HEK293 (cell line): Measurements from ENCODE around the gene MSH6.

Source experiments
- CTCF ChIA-PET: fragments of 350-600 bp; formaldehyde crosslinking; extraction: SDS; loops from one replicate; lab custom pipeline; 2021; ENCODE audit warnings: antibody characterized with exemption; lab: Yijun Ruan, JAX
- POLR2A ChIA-PET: fragments of 300-600 bp; formaldehyde crosslinking; extraction: SDS; loops from one replicate; lab custom pipeline; 2020; ENCODE audit warnings: antibody characterized with exemption, inconsistent platforms; lab: Yijun Ruan, JAX
- H3K27ac ChIP-seq: fragments of 200-500 bp; sonication (Bioruptor generic); 2 replicates; pipeline ENCODE4 v1.5.1; 2014; ENCODE audit warnings: low read depth, low read length, control low read depth, inconsistent platforms; ENCODE audit errors: extremely low read depth
- H3K36me3 ChIP-seq, 2 experiments: fragments of 200-500 bp in 1 of 2; sonication (Bioruptor generic) in 1 of 2; 1 replicate in 1 of 2; 2 replicates in 1 of 2; pipeline ENCODE4 v1.5.1; 2014 to 2017; ENCODE audit warnings: inconsistent platforms in 2 of 2, low read length in 2 of 2; ENCODE audit not compliant: control insufficient read depth in 2 of 2, insufficient read depth in 1 of 2
- H3K4me1 ChIP-seq: fragments of 200-500 bp; sonication (Bioruptor generic); 2 replicates; pipeline ENCODE4 v1.5.1; 2014; ENCODE audit warnings: mild to moderate bottlenecking, low read length, inconsistent platforms; ENCODE audit not compliant: control insufficient read depth, insufficient read depth
- H3K4me3 ChIP-seq: 2 replicates; pipeline ENCODE4 v1.5.1; 2011; ENCODE audit warnings: low read depth, mild to moderate bottlenecking, control low read depth, low read length, moderate library complexity
- H3K9me3 ChIP-seq: fragments of 200-500 bp; sonication (Bioruptor generic); 2 replicates; pipeline ENCODE4 v1.5.1; 2014; ENCODE audit warnings: low read depth, low read length, inconsistent platforms; ENCODE audit not compliant: control insufficient read depth, insufficient read depth
- HOXA7 ChIP-seq: sonication (generic); formaldehyde crosslinking; IDR thresholded peaks from 2 replicates; pipeline ENCODE4 v1.8.1; 2022; ENCODE audit warnings: missing genetic modification reagents, borderline replicate concordance
- TCF7L2 ChIP-seq: IDR thresholded peaks from 2 replicates; pipeline ENCODE4 v1.6.1; 2011; ENCODE audit warnings: low read depth, mild to moderate bottlenecking, inconsistent platforms, low read length, moderate library complexity, borderline replicate concordance
- ZBTB17 ChIP-seq: fragments of 450-650 bp; formaldehyde crosslinking; IDR thresholded peaks from 2 replicates; pipeline ENCODE4 v1.5.1; 2016; ENCODE audit warnings: missing biosample characterization, missing genetic modification characterization
- ZNF155 ChIP-seq: fragments of 450-650 bp; formaldehyde crosslinking; IDR thresholded peaks from 2 replicates; pipeline ENCODE4 v1.5.1; 2016; ENCODE audit warnings: missing biosample characterization, missing genetic modification characterization
- ZNF221 ChIP-seq: fragments of 450-650 bp; formaldehyde crosslinking; IDR thresholded peaks from 2 replicates; pipeline ENCODE4 v1.5.1; 2017; ENCODE audit warnings: missing biosample characterization, missing genetic modification characterization, borderline replicate concordance
- ZNF223 ChIP-seq: fragments of 450-650 bp; formaldehyde crosslinking; IDR thresholded peaks from 2 replicates; pipeline ENCODE4 v1.5.1; 2016; ENCODE audit warnings: missing biosample characterization, missing genetic modification characterization
- ZNF23 ChIP-seq: fragments of 450-650 bp; formaldehyde crosslinking; IDR thresholded peaks from 2 replicates; pipeline ENCODE4 v1.5.1; 2016; ENCODE audit warnings: missing biosample characterization, missing genetic modification characterization, borderline replicate concordance
- ZNF423 ChIP-seq: fragments of 450-650 bp; formaldehyde crosslinking; IDR thresholded peaks from 2 replicates; pipeline ENCODE4 v1.5.1; 2016; ENCODE audit warnings: missing biosample characterization, missing genetic modification characterization
- ZNF555 ChIP-seq: fragments of 450-650 bp; formaldehyde crosslinking; conservative IDR thresholded peaks from 2 replicates; pipeline ENCODE4 v1.5.1; 2017; ENCODE audit warnings: missing biosample characterization, mild to moderate bottlenecking, missing genetic modification characterization, inconsistent platforms
- ZNF626 ChIP-seq: fragments of 450-650 bp; sonication (Bioruptor Pico); formaldehyde crosslinking; IDR thresholded peaks from 2 replicates; pipeline ENCODE4 v1.5.1; 2018; ENCODE audit warnings: missing biosample characterization, missing genetic modification characterization, inconsistent platforms
- ZNF747 ChIP-seq: fragments of 450-650 bp; formaldehyde crosslinking; IDR thresholded peaks from 2 replicates; pipeline ENCODE4 v1.5.1; 2016; ENCODE audit warnings: missing biosample characterization, missing genetic modification characterization
- TF ChIP-seq, protein P1 (sequence below): fragments of 450-650 bp; formaldehyde crosslinking; IDR thresholded peaks from 2 replicates; pipeline ENCODE4 v1.5.1; 2016; ENCODE audit warnings: missing biosample characterization, missing genetic modification characterization
- TF ChIP-seq, protein P2 (sequence below): fragments of 450-650 bp; formaldehyde crosslinking; IDR thresholded peaks from 2 replicates; pipeline ENCODE4 v1.5.1; 2016; ENCODE audit warnings: missing biosample characterization, missing genetic modification characterization
- TF ChIP-seq, protein P3 (sequence below): fragments of 450-650 bp; IDR thresholded peaks from 2 replicates; pipeline ENCODE4 v1.5.1; 2018; ENCODE audit warnings: missing biosample characterization, mild to moderate bottlenecking, missing genetic modification characterization
- TF ChIP-seq, protein P4 (sequence below): fragments of 450-650 bp; formaldehyde crosslinking; IDR thresholded peaks from 2 replicates; pipeline ENCODE4 v1.5.1; 2016; ENCODE audit warnings: missing biosample characterization, missing genetic modification characterization, borderline replicate concordance

Gene MSH6

DNA sequence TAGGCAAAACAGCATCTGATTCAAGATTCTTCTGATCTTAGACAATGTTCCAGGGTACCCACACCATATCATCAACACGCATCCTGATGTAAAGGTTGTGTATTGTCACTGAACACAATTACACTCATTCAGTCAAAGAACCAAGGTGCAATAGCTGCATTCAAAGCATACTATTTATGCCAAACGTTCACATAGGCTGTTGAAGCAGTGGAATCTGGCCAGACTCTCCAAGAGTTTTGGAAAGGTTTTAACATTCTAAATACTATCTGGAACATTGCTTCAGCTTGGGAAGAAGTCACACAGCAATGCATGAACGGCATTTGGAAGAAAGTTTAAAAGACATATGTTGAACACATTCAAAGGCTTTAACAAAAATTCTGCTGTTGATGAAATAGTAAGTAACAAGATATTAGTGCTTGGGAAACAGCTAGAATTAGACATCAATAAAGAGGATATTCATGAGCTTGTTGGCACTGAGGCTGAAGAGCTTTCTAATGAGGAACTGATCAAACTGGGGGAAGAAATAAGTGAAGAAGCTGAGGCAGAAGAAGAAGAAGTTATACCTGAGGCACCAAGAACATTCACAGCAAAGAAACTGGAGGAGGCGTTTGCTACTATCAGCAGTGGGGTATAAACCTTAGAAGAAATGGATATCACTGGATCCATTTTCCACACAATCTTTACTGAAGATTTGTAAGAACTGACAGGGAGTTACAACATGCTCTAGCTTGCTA is 47.6 kb upstream of the MSH6 start (continued):
- TF ChIP-seq ZNF23 (tag by site-specific recombination), result no peak
- TF ChIP-seq, protein P1, sequence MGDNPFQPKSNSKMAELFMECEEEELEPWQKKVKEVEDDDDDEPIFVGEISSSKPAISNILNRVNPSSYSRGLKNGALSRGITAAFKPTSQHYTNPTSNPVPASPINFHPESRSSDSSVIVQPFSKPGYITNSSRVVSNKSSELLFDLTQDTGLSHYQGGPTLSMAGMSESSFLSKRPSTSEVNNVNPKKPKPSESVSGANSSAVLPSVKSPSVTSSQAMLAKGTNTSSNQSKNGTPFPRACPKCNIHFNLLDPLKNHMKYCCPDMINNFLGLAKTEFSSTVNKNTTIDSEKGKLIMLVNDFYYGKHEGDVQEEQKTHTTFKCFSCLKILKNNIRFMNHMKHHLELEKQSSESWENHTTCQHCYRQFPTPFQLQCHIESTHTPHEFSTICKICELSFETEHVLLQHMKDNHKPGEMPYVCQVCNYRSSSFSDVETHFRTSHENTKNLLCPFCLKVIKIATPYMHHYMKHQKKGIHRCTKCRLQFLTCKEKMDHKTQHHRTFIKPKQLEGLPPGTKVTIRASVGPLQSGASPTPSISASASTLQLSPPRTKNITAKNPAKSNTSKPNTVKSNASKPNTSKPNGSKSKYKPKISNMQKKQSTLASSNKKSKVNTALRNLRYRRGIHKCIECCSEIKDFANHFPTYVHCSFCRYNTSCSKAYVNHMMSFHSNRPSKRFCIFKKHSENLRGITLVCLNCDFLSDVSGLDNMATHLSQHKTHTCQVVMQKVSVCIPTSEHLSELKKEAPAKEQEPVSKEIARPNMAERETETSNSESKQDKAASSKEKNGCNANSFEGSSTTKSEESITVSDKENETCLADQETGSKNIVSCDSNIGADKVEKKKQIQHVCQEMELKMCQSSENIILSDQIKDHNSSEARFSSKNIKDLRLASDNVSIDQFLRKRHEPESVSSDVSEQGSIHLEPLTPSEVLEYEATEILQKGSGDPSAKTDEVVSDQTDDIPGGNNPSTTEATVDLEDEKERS (tag by site-specific recombination), result no peak
- TF ChIP-seq, all 188 proteins: peak for 0

DNA sequence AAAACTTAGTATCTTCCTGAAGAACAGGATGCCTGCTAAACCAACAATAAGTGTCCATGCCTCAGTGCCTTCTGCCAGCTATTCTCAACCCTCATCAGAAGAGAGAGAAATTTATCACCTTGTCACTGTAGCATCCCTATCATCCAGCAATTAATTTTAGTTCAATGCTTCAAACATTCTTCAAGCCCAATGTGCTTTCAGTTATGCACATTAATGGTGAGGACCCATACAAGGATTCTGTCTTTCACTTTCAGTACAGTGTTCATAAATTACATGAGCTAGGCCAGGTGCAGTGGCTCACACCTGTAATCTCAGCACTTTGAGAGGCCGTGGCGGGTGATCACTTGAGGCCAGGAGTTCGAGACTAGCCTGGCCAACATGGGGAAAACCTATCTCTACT is 47.0 kb upstream of the MSH6 start:
- TF ChIP-seq ZNF555 (tag by site-specific recombination) (no peak), ZNF423 (no peak), ZNF747 (tag by site-specific recombination) (no peak), ZNF155 (no peak), ZNF221 (tag by site-specific recombination) (no peak), TCF7L2 (no peak), ZNF223 (no peak), ZNF626 (no peak)
- TF ChIP-seq, protein P2, sequence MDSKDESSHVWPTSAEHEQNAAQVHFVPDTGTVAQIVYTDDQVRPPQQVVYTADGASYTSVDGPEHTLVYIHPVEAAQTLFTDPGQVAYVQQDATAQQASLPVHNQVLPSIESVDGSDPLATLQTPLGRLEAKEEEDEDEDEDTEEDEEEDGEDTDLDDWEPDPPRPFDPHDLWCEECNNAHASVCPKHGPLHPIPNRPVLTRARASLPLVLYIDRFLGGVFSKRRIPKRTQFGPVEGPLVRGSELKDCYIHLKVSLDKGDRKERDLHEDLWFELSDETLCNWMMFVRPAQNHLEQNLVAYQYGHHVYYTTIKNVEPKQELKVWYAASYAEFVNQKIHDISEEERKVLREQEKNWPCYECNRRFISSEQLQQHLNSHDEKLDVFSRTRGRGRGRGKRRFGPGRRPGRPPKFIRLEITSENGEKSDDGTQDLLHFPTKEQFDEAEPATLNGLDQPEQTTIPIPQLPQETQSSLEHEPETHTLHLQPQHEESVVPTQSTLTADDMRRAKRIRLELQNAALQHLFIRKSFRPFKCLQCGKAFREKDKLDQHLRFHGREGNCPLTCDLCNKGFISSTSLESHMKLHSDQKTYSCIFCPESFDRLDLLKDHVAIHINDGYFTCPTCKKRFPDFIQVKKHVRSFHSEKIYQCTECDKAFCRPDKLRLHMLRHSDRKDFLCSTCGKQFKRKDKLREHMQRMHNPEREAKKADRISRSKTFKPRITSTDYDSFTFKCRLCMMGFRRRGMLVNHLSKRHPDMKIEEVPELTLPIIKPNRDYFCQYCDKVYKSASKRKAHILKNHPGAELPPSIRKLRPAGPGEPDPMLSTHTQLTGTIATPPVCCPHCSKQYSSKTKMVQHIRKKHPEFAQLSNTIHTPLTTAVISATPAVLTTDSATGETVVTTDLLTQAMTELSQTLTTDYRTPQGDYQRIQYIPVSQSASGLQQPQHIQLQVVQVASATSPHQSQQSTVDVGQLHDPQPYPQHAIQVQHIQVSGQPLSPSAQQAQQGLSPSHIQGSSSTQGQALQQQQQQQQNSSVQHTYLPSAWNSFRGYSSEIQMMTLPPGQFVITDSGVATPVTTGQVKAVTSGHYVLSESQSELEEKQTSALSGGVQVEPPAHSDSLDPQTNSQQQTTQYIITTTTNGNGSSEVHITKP (tag by site-specific recombination), result no peak
- TF ChIP-seq, protein P3, sequence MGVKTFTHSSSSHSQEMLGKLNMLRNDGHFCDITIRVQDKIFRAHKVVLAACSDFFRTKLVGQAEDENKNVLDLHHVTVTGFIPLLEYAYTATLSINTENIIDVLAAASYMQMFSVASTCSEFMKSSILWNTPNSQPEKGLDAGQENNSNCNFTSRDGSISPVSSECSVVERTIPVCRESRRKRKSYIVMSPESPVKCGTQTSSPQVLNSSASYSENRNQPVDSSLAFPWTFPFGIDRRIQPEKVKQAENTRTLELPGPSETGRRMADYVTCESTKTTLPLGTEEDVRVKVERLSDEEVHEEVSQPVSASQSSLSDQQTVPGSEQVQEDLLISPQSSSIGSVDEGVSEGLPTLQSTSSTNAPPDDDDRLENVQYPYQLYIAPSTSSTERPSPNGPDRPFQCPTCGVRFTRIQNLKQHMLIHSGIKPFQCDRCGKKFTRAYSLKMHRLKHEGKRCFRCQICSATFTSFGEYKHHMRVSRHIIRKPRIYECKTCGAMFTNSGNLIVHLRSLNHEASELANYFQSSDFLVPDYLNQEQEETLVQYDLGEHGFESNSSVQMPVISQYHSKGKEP (tag by site-specific recombination), result no peak
- H3K27ac ChIP-seq, result no peak overlapping the region
- H3K4me1 ChIP-seq, result no peaks in the 10 kb centered on the region
- no peaks in the 10 kb centered on the region for H3K36me3 ChIP-seq
- no peaks in the 10 kb centered on the region for H3K9me3 ChIP-seq
- ChIA-PET POLR2A (no interaction called here), CTCF (interaction anchor here (0.6 to 1.5 kb wide), 2 partner anchors 32 to 347 kb away, joined by 3 read pairs; no protein-coding TSS in a partner anchor)
- H3K4me3 ChIP-seq, result no peak overlapping the region

DNA sequence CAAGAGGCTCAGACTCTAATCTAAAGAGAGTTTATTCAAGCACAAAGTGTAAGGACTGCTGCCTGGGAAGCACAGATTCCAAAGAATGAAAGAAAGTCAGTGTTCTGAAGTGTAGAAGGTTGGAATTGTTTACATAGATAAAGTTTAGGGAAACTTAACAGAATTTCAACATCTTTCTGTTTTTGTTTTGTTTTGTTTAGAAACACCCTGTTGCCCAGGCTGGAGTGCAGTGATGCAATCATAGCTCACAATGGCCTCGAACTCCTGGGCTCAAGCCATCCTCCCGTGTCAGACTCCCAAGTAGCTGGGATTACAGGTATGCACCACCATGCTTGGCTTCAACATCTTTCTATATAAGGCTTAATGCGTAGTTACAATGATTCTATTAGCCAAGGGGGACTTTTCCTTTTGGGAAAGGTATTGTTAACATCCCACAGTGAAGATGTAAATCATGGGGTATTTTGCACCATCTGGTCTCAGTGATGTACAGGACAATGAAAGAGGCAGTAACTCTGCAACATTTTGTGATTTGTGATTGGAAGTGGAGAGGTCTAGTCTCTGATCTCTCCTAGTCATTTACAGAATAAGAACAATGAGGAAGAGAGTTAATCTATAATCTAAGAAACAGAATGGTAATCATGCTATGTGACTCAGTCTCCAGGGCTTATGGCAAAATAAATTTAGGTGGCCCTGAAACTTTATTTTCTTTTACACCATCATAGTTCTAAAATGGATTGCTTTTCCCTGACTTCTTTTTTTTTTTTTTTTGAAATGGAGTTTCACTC is 45.6 kb upstream of the MSH6 start:
- Histone ChIP-seq H3K36me3 (no peaks in the 10 kb centered on the region), H3K9me3 (no peaks in the 10 kb centered on the region), H3K4me3 (no peak overlapping the region), H3K4me1 (no peaks in the 10 kb centered on the region), H3K27ac (no peak overlapping the region)
- POLR2A ChIA-PET, result no interaction called here
- CTCF ChIA-PET, result interaction anchor here (0.7 kb wide), 1 partner anchor 55 kb away, joined by 5 read pairs; no protein-coding TSS in a partner anchor
- TF ChIP-seq HOXA7 (CRISPR knock-in tag), result no peak
- TF ChIP-seq, protein P4, sequence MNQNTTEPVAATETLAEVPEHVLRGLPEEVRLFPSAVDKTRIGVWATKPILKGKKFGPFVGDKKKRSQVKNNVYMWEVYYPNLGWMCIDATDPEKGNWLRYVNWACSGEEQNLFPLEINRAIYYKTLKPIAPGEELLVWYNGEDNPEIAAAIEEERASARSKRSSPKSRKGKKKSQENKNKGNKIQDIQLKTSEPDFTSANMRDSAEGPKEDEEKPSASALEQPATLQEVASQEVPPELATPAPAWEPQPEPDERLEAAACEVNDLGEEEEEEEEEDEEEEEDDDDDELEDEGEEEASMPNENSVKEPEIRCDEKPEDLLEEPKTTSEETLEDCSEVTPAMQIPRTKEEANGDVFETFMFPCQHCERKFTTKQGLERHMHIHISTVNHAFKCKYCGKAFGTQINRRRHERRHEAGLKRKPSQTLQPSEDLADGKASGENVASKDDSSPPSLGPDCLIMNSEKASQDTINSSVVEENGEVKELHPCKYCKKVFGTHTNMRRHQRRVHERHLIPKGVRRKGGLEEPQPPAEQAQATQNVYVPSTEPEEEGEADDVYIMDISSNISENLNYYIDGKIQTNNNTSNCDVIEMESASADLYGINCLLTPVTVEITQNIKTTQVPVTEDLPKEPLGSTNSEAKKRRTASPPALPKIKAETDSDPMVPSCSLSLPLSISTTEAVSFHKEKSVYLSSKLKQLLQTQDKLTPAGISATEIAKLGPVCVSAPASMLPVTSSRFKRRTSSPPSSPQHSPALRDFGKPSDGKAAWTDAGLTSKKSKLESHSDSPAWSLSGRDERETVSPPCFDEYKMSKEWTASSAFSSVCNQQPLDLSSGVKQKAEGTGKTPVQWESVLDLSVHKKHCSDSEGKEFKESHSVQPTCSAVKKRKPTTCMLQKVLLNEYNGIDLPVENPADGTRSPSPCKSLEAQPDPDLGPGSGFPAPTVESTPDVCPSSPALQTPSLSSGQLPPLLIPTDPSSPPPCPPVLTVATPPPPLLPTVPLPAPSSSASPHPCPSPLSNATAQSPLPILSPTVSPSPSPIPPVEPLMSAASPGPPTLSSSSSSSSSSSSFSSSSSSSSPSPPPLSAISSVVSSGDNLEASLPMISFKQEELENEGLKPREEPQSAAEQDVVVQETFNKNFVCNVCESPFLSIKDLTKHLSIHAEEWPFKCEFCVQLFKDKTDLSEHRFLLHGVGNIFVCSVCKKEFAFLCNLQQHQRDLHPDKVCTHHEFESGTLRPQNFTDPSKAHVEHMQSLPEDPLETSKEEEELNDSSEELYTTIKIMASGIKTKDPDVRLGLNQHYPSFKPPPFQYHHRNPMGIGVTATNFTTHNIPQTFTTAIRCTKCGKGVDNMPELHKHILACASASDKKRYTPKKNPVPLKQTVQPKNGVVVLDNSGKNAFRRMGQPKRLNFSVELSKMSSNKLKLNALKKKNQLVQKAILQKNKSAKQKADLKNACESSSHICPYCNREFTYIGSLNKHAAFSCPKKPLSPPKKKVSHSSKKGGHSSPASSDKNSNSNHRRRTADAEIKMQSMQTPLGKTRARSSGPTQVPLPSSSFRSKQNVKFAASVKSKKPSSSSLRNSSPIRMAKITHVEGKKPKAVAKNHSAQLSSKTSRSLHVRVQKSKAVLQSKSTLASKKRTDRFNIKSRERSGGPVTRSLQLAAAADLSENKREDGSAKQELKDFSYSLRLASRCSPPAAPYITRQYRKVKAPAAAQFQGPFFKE (tag by site-specific recombination), result no peak
- no peak for TF ChIP-seq ZNF626
- no peak for TF ChIP-seq ZBTB17
